Hepatocyte (in vitro differentiated cells): ENCODE results near the gene ATN1. TPM values are rescaled to one million over a fixed set of nuclear protein-coding genes. Genes with fewer than 3 reads are reported as not detected.

Source experiments
- DNase-seq: peaks from one replicate; pipeline ENCODE4 v3.0.0-alpha.2; 2016; ENCODE audit warnings: low spot score
- H2AFZ ChIP-seq: fragments of 200-600 bp; sonication (generic); 2 replicates; pipeline ENCODE4 v1.6.0; 2016; ENCODE audit warnings: antibody characterized with exemption, mild to moderate bottlenecking
- H3K27ac ChIP-seq: fragments of 200-600 bp; sonication (generic); 2 replicates; pipeline ENCODE4 v1.5.1; 2016; ENCODE audit warnings: mild to moderate bottlenecking
- H3K27me3 ChIP-seq: fragments of 200-600 bp; sonication (generic); 2 replicates; pipeline ENCODE4 v1.6.1; 2016
- H3K36me3 ChIP-seq: fragments of 200-600 bp; sonication (generic); replicated peaks from 2 replicates; pipeline ENCODE4 v1.5.1; 2016; ENCODE audit warnings: low read depth; ENCODE audit not compliant: insufficient read depth
- H3K4me1 ChIP-seq: fragments of 200-600 bp; sonication (generic); 2 replicates; pipeline ENCODE4 v1.5.1; 2016; ENCODE audit warnings: mild to moderate bottlenecking, moderate library complexity; ENCODE audit not compliant: insufficient read depth
- H3K4me2 ChIP-seq: fragments of 200-600 bp; sonication (generic); 2 replicates; pipeline ENCODE4 v1.6.0; 2016
- H3K4me3 ChIP-seq: fragments of 200-600 bp; sonication (generic); 2 replicates; pipeline ENCODE4 v1.5.1; 2016; ENCODE audit warnings: mild to moderate bottlenecking
- H3K79me2 ChIP-seq: fragments of 200-600 bp; sonication (generic); 2 replicates; pipeline ENCODE4 v1.6.0; 2017; ENCODE audit warnings: mild to moderate bottlenecking
- H3K9me2 ChIP-seq: fragments of 200-600 bp; sonication (generic); replicated peaks from 2 replicates; pipeline ENCODE4 v1.6.0; 2017; ENCODE audit warnings: mild to moderate bottlenecking; ENCODE audit not compliant: insufficient read depth
- H3K9me3 ChIP-seq: fragments of 200-600 bp; sonication (generic); 2 replicates; pipeline ENCODE4 v1.5.1; 2016; ENCODE audit warnings: low read depth, mild to moderate bottlenecking
- H4K20me1 ChIP-seq: fragments of 200-600 bp; sonication (generic); 2 replicates; pipeline ENCODE4 v1.6.0; 2016; ENCODE audit warnings: mild to moderate bottlenecking; ENCODE audit not compliant: insufficient read depth, poor library complexity, severe bottlenecking
- CTCF ChIP-seq: fragments of 200-600 bp; sonication (generic); IDR thresholded peaks from 2 replicates; pipeline ENCODE4 v1.5.1; 2016; ENCODE audit warnings: antibody characterized with exemption, mild to moderate bottlenecking; ENCODE audit not compliant: poor library complexity
- EZH2 ChIP-seq: fragments of 200-600 bp; sonication (generic); IDR thresholded peaks from 2 replicates; pipeline ENCODE4 v1.6.1; 2016; ENCODE audit warnings: antibody characterized with exemption, mild to moderate bottlenecking, borderline replicate concordance
- EZH2phosphoT487 ChIP-seq: fragments of 200-600 bp; sonication (generic); IDR thresholded peaks from one replicate; pipeline ENCODE4 v1.6.1; 2018; ENCODE audit warnings: antibody characterized with exemption, mild to moderate bottlenecking, low read depth, moderate library complexity; ENCODE audit not compliant: unreplicated experiment, severe bottlenecking
- WGBS: methylation state at CpG from one replicate; pipeline ENCODE4 v1.1.6; 2016; ENCODE audit warnings: low lambda C conversion rate; ENCODE audit errors: missing lambda C conversion rate; 5-methylcytosine and 5-hydroxymethylcytosine counted together
- polyA plus RNA-seq: library from polyadenylated mRNA; unstranded; fragments of >200 nt; fragmentation: Nextera tagmentation; extraction: Ambion mirVana; gene quantifications from 2 replicates; pipeline ENCODE4 v1.2.1, GENCODE V29; 2016
- total RNA-seq: library from RNA; depleted of rRNA; stranded (reverse); fragments of >200 nt; gene quantifications from 2 replicates; pipeline ENCODE4 v1.2.3, GENCODE V29; 2014

ATN1 gene
- total and polyA plus RNA-seq, 2 experiments from 2014 or later = 15.8 to 32.7 TPM

DNA sequence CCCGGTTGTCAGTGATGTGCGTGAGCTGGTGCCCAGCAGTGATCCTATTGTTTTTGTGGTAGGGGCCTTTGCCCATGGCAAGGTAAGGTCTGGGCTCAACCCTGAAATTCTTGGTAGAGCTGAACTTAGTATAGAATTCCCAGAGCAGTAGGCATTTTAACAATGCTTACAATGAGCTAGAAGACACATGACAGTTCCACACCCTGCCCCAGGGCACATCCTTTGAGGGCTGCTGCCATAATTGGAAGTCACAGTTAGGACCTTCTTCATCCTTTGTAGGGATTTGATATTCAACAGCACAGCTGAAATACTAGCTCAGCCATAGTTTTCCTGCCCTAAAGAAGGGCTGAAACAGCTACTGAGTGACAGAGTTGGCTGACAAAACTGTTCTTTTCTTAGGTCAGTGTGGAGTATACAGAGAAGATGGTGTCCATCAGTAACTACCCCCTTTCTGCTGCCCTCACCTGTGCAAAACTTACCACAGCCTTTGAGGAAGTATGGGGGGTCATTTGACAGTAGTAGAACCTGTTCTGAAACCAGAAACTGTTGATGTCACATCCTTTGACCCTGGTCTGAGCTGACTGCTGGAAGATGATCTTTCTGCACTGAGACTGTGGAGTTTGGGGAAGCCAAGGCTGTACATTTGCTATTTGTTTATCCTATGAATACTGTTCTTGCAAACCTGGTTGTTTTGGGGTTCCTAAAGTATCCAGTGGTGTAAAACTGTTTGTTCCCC lies 47.7 kb downstream of the ATN1 start:
- WGBS = 94% methylated on average over 2 of the region's 2 CpGs

GRCh38 chr12:6977653-6978052 lies 49.9 kb downstream of the ATN1 start:
- no peak for TF ChIP-seq CTCF
- TF ChIP-seq EZH2 = no peak
- no peak for TF ChIP-seq EZH2phosphoT487
- no peak overlapping the region for H3K4me2 ChIP-seq
- no peak overlapping the region for H3K27ac ChIP-seq
- WGBS = 92% methylated on average over 10 of the region's 10 CpGs
- H3K4me1 ChIP-seq = peaks cover 25% of the 10 kb centered on the region
- no peak for DNase-seq
- no peaks in the 10 kb centered on the region for H3K9me3 ChIP-seq
- H3K4me3 ChIP-seq = no peak overlapping the region
- H3K27me3 ChIP-seq = no peaks in the 10 kb centered on the region
- H3K36me3 ChIP-seq = peaks cover 3% of the 10 kb centered on the region
- no peaks in the 10 kb centered on the region for H4K20me1 ChIP-seq
- H2AFZ ChIP-seq = no peak overlapping the region
- peaks cover 11% of the 10 kb centered on the region for H3K79me2 ChIP-seq
- no peaks in the 10 kb centered on the region for H3K9me2 ChIP-seq

More for the DNA sequence above, 47.7 kb downstream of the ATN1 start:
- Histone ChIP-seq H3K9me3 (no peaks in the 10 kb centered on the region), H4K20me1 (no peaks in the 10 kb centered on the region), H3K4me3 (no peak overlapping the region), H3K36me3 (no peaks in the 10 kb centered on the region), H3K9me2 (no peaks in the 10 kb centered on the region), H3K27me3 (no peaks in the 10 kb centered on the region), H3K4me2 (no peak overlapping the region), H3K27ac (no peak overlapping the region), H2AFZ (no peak overlapping the region), H3K4me1 (peaks cover 14% of the 10 kb centered on the region), H3K79me2 (peaks cover 29% of the 10 kb centered on the region)
- TF ChIP-seq EZH2phosphoT487 (no peak), CTCF (no peak), EZH2 (no peak)
- no peak for DNase-seq

DNA sequence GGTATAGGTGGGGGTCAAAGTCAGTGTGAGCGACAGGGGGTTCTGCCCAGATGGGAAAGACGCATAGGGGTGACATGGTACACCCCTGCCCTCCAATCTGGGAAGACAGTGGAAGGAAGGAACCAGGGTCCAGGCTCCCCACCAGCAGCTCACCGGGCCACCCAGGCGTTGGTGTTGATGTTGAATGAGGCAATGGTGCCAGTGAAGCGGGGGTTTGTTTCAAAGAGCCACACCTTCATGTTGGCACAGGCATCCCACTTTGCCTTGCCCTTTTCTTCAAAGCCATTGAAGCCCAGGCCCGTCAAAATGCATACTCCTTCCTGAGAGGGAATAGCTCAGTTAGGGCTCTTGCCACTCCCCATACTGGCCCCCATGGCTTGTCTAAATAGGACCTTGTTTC lies 50.4 kb downstream of the ATN1 start:
- no peak overlapping the region for H3K4me3 ChIP-seq
- no peaks in the 10 kb centered on the region for H3K9me3 ChIP-seq
- H3K4me2 ChIP-seq = no peak overlapping the region
- no peak overlapping the region for H3K27ac ChIP-seq
- 96% methylated on average over 6 of the region's 6 CpGs for WGBS
- H3K4me1 ChIP-seq = peaks cover 27% of the 10 kb centered on the region
- no peak for TF ChIP-seq EZH2phosphoT487
- no peak for TF ChIP-seq EZH2
- no peak for TF ChIP-seq CTCF
- H4K20me1 ChIP-seq = no peaks in the 10 kb centered on the region
- H2AFZ ChIP-seq = no peak overlapping the region
- H3K9me2 ChIP-seq = no peaks in the 10 kb centered on the region
- no peak for DNase-seq
- no peaks in the 10 kb centered on the region for H3K27me3 ChIP-seq
- H3K79me2 ChIP-seq = peaks cover 5% of the 10 kb centered on the region
- peaks cover 3% of the 10 kb centered on the region for H3K36me3 ChIP-seq
